Stomach smooth muscle (tissue), 2 donors: ENCODE data around the gene ZNF410.
"Not testable (repeated sequence)": the region's sequence is repeated elsewhere in the genome, so short reads cannot be mapped to it uniquely, and the experiment has no call there.

Source experiments
- H3K27ac ChIP-seq: one replicate; pipeline ENCODE4 v1.7.0; 2013; ENCODE audit warnings: mild to moderate bottlenecking, low read length, inconsistent platforms
- H3K27me3 ChIP-seq, 2 donors: one replicate each; pipeline ENCODE4 v1.7.0; 2013; ENCODE audit warnings: low read length in 2 of 2; ENCODE audit not compliant: insufficient read depth in 2 of 2, control insufficient read depth in 1 of 2
- H3K36me3 ChIP-seq, 2 donors: one replicate each; pipeline ENCODE4 v1.7.0; 2013; ENCODE audit warnings: low read length in 2 of 2; ENCODE audit not compliant: control insufficient read depth in 2 of 2, insufficient read depth in 2 of 2
- H3K4me1 ChIP-seq: one replicate; pipeline ENCODE4 v1.7.0; 2013; ENCODE audit warnings: low read length; ENCODE audit not compliant: control insufficient read depth, insufficient read depth
- H3K4me3 ChIP-seq, 2 donors: one replicate each; pipeline ENCODE4 v1.7.0; 2013; ENCODE audit warnings: low read length in 2 of 2
- H3K9ac ChIP-seq, 2 donors: one replicate each; pipeline ENCODE4 v1.7.0; 2013; ENCODE audit warnings: low read length in 2 of 2, mild to moderate bottlenecking in 1 of 2
- H3K9me3 ChIP-seq, 2 donors: one replicate each; pipeline ENCODE4 v1.7.0; 2013; ENCODE audit warnings: low read length in 2 of 2; ENCODE audit not compliant: control insufficient read depth in 2 of 2
- donor health status: healthy.
- donor health status: Pancreatic carcinoma.

ZNF410 gene

DNA sequence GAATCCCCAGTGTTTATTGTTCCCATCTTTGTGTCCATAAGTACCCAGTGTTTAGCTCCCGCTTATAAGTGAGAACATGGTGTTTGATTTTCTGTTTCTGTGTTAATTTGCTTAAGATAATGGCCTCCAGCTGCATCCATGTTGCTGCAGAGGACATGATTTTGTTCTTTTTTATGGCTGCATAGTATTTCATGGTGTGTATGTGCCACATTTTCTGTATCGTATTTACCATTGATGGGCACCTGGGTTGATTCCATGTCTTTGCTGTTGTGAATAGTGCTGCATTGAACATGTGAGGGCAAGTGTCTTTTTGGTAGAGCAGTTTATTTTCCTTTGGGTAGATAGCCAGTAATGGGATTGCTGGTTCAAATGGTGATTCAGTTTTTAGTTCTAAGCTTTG, 32.8 kb downstream of the ZNF410 start:
- H3K27ac ChIP-seq, H3K4me1 ChIP-seq, H3K4me3 ChIP-seq, H3K27me3 ChIP-seq, H3K9ac ChIP-seq, H3K9me3 ChIP-seq: not testable (repeated sequence)
- H3K36me3 ChIP-seq, result peaks cover 36 to 39% of the 10 kb centered on the region in 2 donors

DNA sequence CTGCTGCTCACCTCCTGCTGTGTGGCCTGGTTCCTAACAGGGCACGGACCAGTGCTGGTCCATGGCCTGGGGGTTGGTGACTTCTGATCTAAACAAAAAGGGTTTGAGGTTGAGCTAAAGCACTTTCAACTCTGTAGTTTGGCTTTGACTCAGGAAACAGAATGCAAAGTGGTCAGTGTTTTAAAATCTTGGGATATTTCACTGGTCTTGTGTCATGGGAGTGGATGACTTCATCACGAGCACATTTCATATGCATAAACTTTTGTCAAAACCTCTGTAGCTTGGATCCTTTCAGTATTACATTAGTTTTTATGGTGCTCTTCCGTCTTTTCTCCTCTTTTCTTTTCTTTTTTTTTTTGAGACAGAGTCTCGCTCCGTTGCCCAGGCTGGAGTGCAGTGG, 37.7 kb downstream of the ZNF410 start:
- Histone ChIP-seq H3K27ac (no peak overlapping the region), H3K9ac (no peak overlapping the region), H3K4me3 (no peak overlapping the region), H3K27me3 (no peaks in the 10 kb centered on the region), H3K4me1 (peaks cover 2% of the 10 kb centered on the region), H3K36me3 (peaks cover 52 to 56% of the 10 kb centered on the region in 2 donors), H3K9me3 (no peaks in the 10 kb centered on the region)

- H3K9me3 ChIP-seq, result no peaks in the 10 kb centered on the region
- no peaks in the 10 kb centered on the region for H3K27me3 ChIP-seq
- H3K4me1 ChIP-seq, result no peaks in the 10 kb centered on the region
- H3K27ac ChIP-seq, result no peak overlapping the region
- H3K9ac ChIP-seq, result no peak overlapping the region
- no peak overlapping the region for H3K4me3 ChIP-seq
- peaks cover 49 to 54% of the 10 kb centered on the region in 2 donors for H3K36me3 ChIP-seq
These were observed 49.0 kb downstream of the ZNF410 start for GRCh38 chr14:73935666-73936065.

GRCh38 chr14:73936548-73936947, 49.9 kb downstream of the ZNF410 start:
- Histone ChIP-seq H3K27ac (no peak overlapping the region), H3K4me3 (no peak overlapping the region), H3K36me3 (peaks cover 44 to 49% of the 10 kb centered on the region in 2 donors), H3K4me1 (no peaks in the 10 kb centered on the region), H3K27me3 (no peaks in the 10 kb centered on the region), H3K9ac (no peak overlapping the region), H3K9me3 (no peaks in the 10 kb centered on the region)

DNA sequence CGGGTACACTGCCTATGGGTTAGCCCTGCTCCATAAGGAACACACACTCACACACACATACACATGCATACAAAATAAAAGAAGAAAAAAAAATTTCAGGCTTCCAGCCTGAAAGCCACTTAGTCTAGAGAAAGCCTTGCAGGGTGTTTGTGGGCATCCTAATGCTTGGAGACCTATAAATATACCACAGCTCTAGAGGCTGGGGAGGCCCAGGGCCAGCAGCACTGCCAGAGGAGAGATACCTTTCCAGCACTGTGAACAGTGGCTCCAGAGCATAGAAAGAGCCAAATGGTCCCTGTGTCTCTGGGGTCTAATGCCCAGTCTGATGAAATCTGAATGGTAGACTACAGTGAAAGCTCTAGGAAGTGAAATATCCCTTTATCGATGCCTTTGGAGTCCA, 50.4 kb downstream of the ZNF410 start:
- Histone ChIP-seq H3K9ac (no peak overlapping the region), H3K4me1 (no peaks in the 10 kb centered on the region), H3K9me3 (no peaks in the 10 kb centered on the region), H3K36me3 (peaks cover 40 to 44% of the 10 kb centered on the region in 2 donors), H3K4me3 (no peak overlapping the region), H3K27me3 (no peaks in the 10 kb centered on the region), H3K27ac (no peak overlapping the region)

DNA sequence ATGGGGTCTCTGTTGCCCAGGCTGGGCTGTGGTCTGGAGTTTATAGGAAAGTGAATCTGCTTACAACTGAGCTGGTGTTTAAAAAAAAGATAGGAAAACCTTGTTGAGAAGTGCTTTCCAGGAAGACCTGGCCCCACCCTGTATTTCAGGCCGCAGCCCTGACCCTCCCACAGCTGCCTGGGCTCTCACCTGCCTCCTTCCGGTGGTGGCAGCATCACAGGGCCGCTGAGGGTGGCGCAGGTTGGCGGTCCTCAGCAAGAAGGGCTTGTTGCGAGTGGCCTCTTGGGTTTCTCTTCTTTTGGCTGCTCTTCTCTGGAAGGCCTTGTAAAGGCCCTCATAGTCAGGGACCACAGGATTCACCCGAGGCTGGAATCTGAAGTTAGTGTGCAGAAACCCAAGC, 55.5 kb downstream of the ZNF410 start:
- H3K9me3 ChIP-seq, result no peaks in the 10 kb centered on the region
- peaks cover 28 to 38% of the 10 kb centered on the region in 2 donors for H3K36me3 ChIP-seq
- no peaks in the 10 kb centered on the region for H3K4me1 ChIP-seq
- H3K27ac ChIP-seq, result no peak overlapping the region
- no peak overlapping the region for H3K9ac ChIP-seq
- H3K4me3 ChIP-seq, result no peak overlapping the region
- H3K27me3 ChIP-seq, result no peaks in the 10 kb centered on the region

DNA sequence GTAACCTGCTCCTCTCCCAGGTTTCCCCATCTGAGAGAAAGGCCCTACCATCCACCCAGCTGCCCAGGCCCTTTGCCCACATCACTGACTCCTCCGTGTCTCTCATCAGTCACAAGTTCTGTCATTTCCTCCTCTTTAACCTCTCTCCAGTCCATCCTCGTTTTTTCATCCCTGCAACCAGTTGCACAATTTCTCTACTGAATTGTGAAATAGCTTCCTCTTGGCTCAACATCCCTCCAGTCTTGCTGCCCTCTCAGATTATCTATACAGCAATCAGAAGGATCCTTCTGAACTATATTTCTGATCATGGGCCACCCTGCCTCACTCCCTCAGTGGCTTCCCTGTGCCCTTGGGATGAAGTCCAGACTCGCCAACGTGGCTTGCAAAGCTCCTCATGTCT, 56.4 kb downstream of the ZNF410 start:
- H3K27me3 ChIP-seq, result no peaks in the 10 kb centered on the region
- no peaks in the 10 kb centered on the region for H3K4me1 ChIP-seq
- peak overlapping the region in 1 of 2 donors; percentile 29 for H3K9ac ChIP-seq
- peaks cover 19 to 35% of the 10 kb centered on the region in 2 donors for H3K36me3 ChIP-seq
- H3K4me3 ChIP-seq, result no peak overlapping the region
- no peaks in the 10 kb centered on the region for H3K9me3 ChIP-seq
- no peak overlapping the region for H3K27ac ChIP-seq

- peaks cover 19 to 33% of the 10 kb centered on the region in 2 donors for H3K36me3 ChIP-seq
- no peaks in the 10 kb centered on the region for H3K9me3 ChIP-seq
- no peak overlapping the region for H3K9ac ChIP-seq
- no peaks in the 10 kb centered on the region for H3K4me1 ChIP-seq
- no peaks in the 10 kb centered on the region for H3K27me3 ChIP-seq
- H3K27ac ChIP-seq, result no peak overlapping the region
- no peak overlapping the region for H3K4me3 ChIP-seq
These were observed 57.9 kb downstream of the ZNF410 start for GRCh38 chr14:73944432-73945158.

GRCh38 chr14:73945159-73945670, 58.6 kb downstream of the ZNF410 start:
- Histone ChIP-seq H3K4me3 (no peak overlapping the region), H3K27ac (no peak overlapping the region), H3K4me1 (no peaks in the 10 kb centered on the region), H3K9me3 (no peaks in the 10 kb centered on the region), H3K36me3 (peaks cover 15 to 28% of the 10 kb centered on the region in 2 donors), H3K9ac (no peak overlapping the region), H3K27me3 (no peaks in the 10 kb centered on the region)

GRCh38 chr14:73949752-73950734, 63.4 kb downstream of the ZNF410 start, which contains the start of the genes COQ6 and FAM161B:
Gene COQ6 (plus strand): TSS chr14:73950302. CDS start chr14:73950333, 31 bp downstream.
Gene FAM161B (minus strand): TSS chr14:73950094. CDS start chr14:73950026, 68 bp downstream.
- H3K27me3 ChIP-seq, result no peaks in the 10 kb centered on the region
- peaks cover 5 to 15% of the 10 kb centered on the region in 2 donors for H3K36me3 ChIP-seq
- H3K4me1 ChIP-seq, result peaks cover 6% of the 10 kb centered on the region
- H3K9me3 ChIP-seq, result no peaks in the 10 kb centered on the region
- H3K4me3 ChIP-seq, result peak within 1 kb of the TSS; percentile 96 to 97
- peak within 1 kb of the TSS; percentile 92 for H3K27ac ChIP-seq
- H3K9ac ChIP-seq, result peak within 1 kb of the TSS; percentile 95
